Measurements from ENCODE around the gene PRKCA. TPM values are rescaled to one million over a fixed set of nuclear protein-coding genes. Genes with fewer than 3 reads are reported as not detected.

Gene PRKCA
- total and polyA plus RNA-seq, 2 experiments from 2014 or later = 6.4 to 35.4 TPM

- Histone ChIP-seq H3K27me3 (ENCODE audit: insufficient read depth) (no peaks in the 10 kb centered on the region), H2AFZ (no peak overlapping the region), H3K9me2 (ENCODE audit: insufficient read depth) (no peaks in the 10 kb centered on the region), H4K20me1 (replicated peaks; ENCODE audit: insufficient read depth) (no peaks in the 10 kb centered on the region; the same call in 1 of the 2 replicates), H3K36me3 (ENCODE audit: insufficient read depth) (no peaks in the 10 kb centered on the region), H3K4me1 (ENCODE audit: insufficient read depth) (peaks cover 23% of the 10 kb centered on the region), H3K4me2 (no peak overlapping the region), H3K79me2 (replicated peaks; ENCODE audit: insufficient read depth) (no peaks in the 10 kb centered on the region), H3F3A (replicated peaks; ENCODE audit: low read depth) (no peaks in the 10 kb centered on the region), H3K4me3 (no peak overlapping the region), H3K27ac (ENCODE audit: low read depth) (no peak overlapping the region)
- no peaks in the 10 kb centered on the region for H3K36me3 Mint-ChIP-seq (ENCODE audit: low read depth)
- no peaks in the 10 kb centered on the region for H3K27me3 Mint-ChIP-seq (ENCODE audit: insufficient read depth, low read depth, poor library complexity)
- no peak for TF ChIP-seq NANOG (IDR thresholded peaks at IDR 0.05; ENCODE audit: borderline replicate concordance)
- TF ChIP-seq REST (IDR thresholded peaks at IDR 0.05; ENCODE audit: unreplicated experiment) = no peak
- TF ChIP-seq ETS1 (IDR thresholded peaks at IDR 0.05) = no peak
- no peak for TF ChIP-seq EZH2phosphoT487 (IDR thresholded peaks at IDR 0.05; ENCODE audit: unreplicated experiment)
- TF ChIP-seq ZNF331 (CRISPR knock-in tag; IDR thresholded peaks at IDR 0.05; ENCODE audit: low read depth) = no peak
- TF ChIP-seq CTCF (conservative IDR thresholded peaks at IDR 0.05; ENCODE audit: low read depth in 2 of 2) = no peak
- TF ChIP-seq POLR2AphosphoS5 (IDR thresholded peaks at IDR 0.05; ENCODE audit: low read depth) = no peak
- TF ChIP-seq ZNF114 (CRISPR knock-in tag; IDR thresholded peaks at IDR 0.05) = no peak
- TF ChIP-seq ZNF462 (CRISPR knock-in tag; IDR thresholded peaks at IDR 0.05) = no peak
- H3K9me3 Mint-ChIP-seq = no peaks in the 10 kb centered on the region
- no peak for DNase-seq (ENCODE audit: low spot score)
- no peak overlapping the region for H3K4me3 Mint-ChIP-seq
- ATAC-seq = peak; percentile 16; the same call in 1 of the 3 replicates
- peak overlapping the region; percentile 15 for H3K27ac Mint-ChIP-seq
- peaks cover 38% of the 10 kb centered on the region for H3K4me1 Mint-ChIP-seq
Observed at GRCh38 chr17:66493283-66494019, 191.0 kb downstream of the PRKCA start.
